KBM-7 (cell line): ENCODE measurements around the gene ARSA.
"Not testable (repeated sequence)": the region's sequence is repeated elsewhere in the genome, so short reads cannot be mapped to it uniquely, and the experiment has no call there.

Experiments used
- DNase-seq: peaks from one replicate; pipeline ENCODE4 v3.0.0-alpha.2; 2015
- in situ Hi-C: fragments of 300-500 bp; cut with MboI; formaldehyde crosslinking; loops from 2 replicates; pipeline ENCODE4 v1.14.3; 2020; ENCODE audit warnings: low sequenced_read_pairs, low pct_unique_long_range_greater_than_20kb, mixed read lengths

The ARSA gene

GRCh38 chr22:50657925-50658324 lies 30.0 kb upstream of the ARSA start:
- in situ Hi-C loops, result no loop called here
- no peak for DNase-seq

- in situ Hi-C loops, result no loop called here
- DNase-seq, result no peak
Observed at GRCh38 chr22:50656122-50657070, 28.4 kb upstream of the ARSA start.

GRCh38 chr22:50654664-50655063 lies 26.7 kb upstream of the ARSA start:
- DNase-seq, in situ Hi-C loops: not testable (repeated sequence)

GRCh38 chr22:50653256-50653655 lies 25.3 kb upstream of the ARSA start:
- in situ Hi-C loops, result no loop called here
- no peak for DNase-seq

- in situ Hi-C loops, DNase-seq: not testable (repeated sequence)
Observed at GRCh38 chr22:50643821-50644101, 15.8 kb upstream of the ARSA start.

- DNase-seq, in situ Hi-C loops: not testable (repeated sequence)
Observed at GRCh38 chr22:50643021-50643820, 15.3 kb upstream of the ARSA start.

- in situ Hi-C loops, result no loop called here
- no peak for DNase-seq
Observed at GRCh38 chr22:50641696-50642607, 14.0 kb upstream of the ARSA start.

GRCh38 chr22:50640857-50641647 lies 13.1 kb upstream of the ARSA start:
- in situ Hi-C loops, result no loop called here

GRCh38 chr22:50640296-50640695 lies 12.3 kb upstream of the ARSA start:
- in situ Hi-C loops, DNase-seq: not testable (repeated sequence)

More at GRCh38 chr22:50640857-50641647, 13.1 kb upstream of the ARSA start:
- DNase-seq, result no peak

GRCh38 chr22:50635591-50635990 lies 7.6 kb upstream of the ARSA start:
- in situ Hi-C loops, result no loop called here

GRCh38 chr22:50633771-50634170 lies 5.8 kb upstream of the ARSA start:
- no peak for DNase-seq
- in situ Hi-C loops, result no loop called here

More at GRCh38 chr22:50635591-50635990, 7.6 kb upstream of the ARSA start:
- no peak for DNase-seq

GRCh38 chr22:50633086-50633485 lies 5.1 kb upstream of the ARSA start:
- in situ Hi-C loops, result no loop called here
- DNase-seq, result no peak

- DNase-seq, result no peak
- in situ Hi-C loops, result no loop called here
Observed at GRCh38 chr22:50630376-50630775, 2.4 kb upstream of the ARSA start.

- in situ Hi-C loops, result no loop called here
- no peak for DNase-seq
Observed at GRCh38 chr22:50628543-50629134, 687 bp upstream of the ARSA start.

GRCh38 chr22:50626850-50627641 lies 906 bp downstream of the ARSA start:
- in situ Hi-C loops, result no loop called here
- no peak for DNase-seq

GRCh38 chr22:50626314-50626849 lies 1.6 kb downstream of the ARSA start:
- in situ Hi-C loops, result no loop called here
- no peak for DNase-seq
